DMS114 treated with DMSO at 0.1 percent for 48 hours (cell line): ENCODE data around the gene VEGFA.

Source experiments
- DNase-seq: peaks from one replicate; lab custom pipeline; 2025; ENCODE audit not compliant: unreplicated experiment; lab: John Stamatoyannopoulos, UW

Gene VEGFA

GRCh38 chr6:43769526-43770371, at the start of gene VEGFA:
Gene VEGFA, plus strand, starts transcription at chr6:43770211.
- peak; percentile 85 for DNase-seq

GRCh38 chr6:43720999-43721398, 49.0 kb upstream of the VEGFA start:
- no peak for DNase-seq

- no peak for DNase-seq
These were observed 47.0 kb upstream of the VEGFA start for GRCh38 chr6:43722920-43723545.

DNA sequence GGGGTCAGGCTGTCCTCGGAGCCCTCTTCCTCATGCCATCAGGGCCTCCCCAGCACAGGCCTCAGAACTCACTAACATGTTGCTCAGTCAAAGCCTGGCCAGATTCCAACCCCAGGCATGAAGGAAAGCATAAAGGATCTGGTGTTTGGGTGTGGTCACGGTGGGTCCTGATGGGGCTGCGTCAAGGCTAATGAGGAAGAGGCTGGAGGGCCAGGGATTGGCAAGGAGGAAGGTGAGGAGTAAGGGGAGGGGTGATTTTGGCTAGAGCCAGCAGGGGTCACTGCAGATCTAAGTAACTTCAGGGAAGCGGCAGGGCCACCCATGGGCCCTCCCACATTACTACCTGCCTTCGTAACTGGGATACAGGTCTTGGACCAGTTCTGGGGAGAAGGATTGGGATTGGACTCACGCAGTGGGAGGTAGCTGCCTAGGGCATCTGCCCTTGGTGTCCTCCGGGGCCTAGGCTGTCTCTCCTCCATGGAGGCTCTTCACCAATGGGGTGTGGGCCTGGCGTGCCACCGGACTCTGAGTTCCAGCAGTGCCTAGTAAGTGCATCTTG, 46.2 kb upstream of the VEGFA start:
- peak; percentile 19 for DNase-seq

GRCh38 chr6:43724354-43724753, 45.7 kb upstream of the VEGFA start:
- no peak for DNase-seq

DNA sequence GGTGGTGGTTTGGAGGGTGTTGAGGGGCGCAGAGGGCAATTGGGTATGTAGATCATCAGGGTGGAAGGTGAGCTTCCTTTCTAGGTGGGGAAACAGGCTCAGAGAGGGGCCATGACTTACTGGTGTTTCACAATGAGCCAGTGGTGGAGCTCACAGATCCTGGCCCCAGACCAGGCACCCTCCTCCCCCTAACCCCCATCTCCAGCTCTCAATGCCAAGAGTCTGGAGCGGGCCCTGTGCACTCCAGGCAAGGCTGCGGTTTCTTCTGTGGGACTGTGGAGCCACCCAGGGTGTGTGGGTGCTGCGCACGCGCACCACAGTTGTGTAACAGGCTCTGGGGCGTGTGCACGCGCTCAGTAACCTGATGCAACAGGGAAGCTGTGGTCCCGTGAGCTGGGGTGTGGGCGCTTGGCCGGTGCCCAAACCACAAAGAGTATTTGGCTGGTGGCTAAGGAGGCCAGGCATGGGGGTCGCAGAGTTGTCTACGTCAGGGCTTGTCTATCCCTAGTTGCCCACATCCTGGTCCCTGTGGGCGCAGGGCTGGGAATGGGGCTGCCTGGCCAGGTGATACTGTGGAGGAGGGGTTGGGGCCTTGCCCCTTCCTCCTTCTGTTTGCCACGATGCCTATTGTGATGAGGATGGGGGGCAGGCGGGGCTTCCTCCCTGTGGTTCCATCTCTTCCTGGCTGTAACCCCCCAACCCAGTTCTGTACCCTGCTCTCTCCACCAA, 44.9 kb upstream of the VEGFA start:
- no peak for DNase-seq

DNA sequence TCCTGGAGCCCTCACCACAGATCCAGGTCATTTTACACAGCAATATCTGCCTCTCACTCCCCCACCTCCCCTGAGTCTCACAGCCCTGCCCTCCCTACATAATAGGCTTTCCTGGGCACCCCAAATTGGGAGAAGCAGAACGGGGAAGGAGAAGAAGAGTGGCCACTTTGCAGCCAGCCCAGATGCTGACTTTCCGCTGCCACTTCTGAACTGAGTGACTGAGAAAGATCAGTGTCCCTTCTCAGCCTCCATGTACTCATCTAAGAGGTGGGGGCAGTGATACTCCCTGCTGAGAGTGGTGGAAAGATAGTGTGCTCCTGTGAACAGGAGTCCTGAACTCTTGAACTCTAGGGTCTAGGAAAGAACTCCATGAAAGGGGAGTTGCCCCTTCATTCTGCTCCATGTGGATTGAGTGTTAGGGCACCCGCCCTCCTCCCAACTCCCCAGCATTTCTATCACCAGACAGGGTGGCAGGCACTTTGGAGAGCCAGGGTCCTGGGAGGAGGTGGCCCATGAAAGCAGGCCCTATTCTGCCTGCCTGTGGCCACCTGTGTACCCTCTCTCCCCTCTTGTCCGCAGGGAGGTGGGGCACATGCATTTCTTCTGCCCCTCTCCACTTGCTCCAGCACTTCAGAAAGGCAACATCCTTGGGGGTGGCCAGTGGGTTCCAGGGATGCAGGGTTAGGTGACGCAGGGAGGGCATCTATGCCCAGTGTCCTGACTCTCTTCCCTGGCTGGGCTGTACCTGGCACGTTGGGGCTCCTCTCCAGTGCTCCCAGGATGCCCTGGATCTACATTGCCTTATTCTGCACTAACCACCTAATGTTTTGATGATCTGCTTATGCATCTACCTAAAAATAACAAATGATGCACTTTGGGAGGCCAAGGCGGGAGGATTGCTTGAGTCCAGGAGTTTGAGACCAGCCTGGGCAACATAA, 44.1 kb upstream of the VEGFA start:
- DNase-seq: no peak

- no peak for DNase-seq
These were observed 42.4 kb upstream of the VEGFA start for GRCh38 chr6:43727634-43728033.

- no peak for DNase-seq
These were observed 41.4 kb upstream of the VEGFA start for GRCh38 chr6:43728586-43728985.

DNA sequence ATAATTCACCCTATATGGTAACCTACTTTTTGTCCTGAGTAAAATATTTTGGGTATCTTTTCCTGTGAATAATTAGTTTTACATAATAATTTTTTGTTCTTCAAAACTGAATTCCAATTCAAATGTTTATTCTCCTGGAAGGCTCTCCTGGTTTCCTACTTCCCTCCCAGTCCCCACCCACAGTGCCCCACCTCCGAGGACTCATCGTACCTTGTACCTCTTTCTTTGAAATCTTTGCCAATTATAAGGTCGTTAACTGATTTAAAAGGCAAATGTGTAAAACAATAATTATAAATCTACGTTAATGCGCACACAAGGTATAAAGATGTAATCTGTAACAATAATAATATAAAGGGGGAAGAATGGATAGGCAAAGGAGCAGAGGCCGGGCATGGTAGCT, 40.5 kb upstream of the VEGFA start:
- no peak for DNase-seq

DNA sequence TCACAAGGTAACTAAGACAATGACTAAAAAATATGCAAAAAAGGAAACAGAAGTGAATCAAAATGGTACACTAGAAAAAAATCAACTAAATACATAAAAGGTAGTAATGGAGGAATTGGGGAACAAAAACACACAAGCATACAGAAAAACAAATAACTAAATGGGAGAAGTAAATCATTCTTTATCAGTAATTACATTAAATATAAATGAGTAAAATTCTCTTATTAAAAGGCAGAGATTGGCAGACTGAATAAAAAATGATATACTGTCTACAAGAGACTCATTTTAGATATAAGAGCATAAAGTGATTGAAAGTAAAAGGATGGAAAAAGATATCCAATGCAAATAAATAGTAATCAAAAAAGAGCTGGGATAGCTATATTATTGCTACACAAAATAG, 39.4 kb upstream of the VEGFA start:
- no peak for DNase-seq

DNA sequence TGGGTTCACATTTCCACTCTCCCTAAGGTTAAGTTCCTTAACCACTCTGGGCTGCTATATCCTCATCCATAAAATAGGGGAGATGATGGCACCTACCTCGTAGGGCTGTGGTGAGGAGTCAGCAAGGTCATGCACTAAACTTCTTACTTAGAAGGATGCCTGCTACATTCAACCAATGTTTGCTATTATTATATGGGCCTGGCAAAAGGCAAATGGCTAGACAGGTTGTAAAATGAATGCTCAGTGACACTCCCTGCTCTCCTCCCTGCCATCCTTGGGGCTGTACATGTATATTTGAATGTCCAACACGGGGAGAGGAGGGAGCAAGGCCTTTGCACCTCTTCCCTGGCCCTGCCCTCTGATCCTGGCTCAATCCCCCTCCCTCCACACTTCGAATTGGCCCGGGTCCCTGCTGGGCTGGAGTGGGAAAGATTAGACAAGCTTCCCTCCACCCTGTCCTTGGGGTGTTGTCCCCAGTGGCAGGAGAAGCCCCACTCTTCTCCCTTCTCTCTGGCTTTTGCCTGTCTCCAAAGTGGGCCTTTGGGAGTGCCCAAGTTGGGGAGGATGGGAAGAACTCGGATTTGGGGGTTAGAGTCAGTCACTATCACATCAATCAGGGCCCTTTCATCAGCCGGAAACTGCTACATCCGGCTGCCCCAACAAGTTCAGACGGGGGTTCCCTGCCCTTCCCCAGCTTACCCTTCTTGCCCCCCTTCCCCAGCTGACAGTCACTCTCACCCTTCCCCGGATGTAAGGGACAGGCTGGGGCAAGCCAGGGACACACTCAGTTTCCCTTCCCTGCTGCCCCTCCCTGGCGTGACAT, 36.3 kb upstream of the VEGFA start:
- no peak for DNase-seq

DNA sequence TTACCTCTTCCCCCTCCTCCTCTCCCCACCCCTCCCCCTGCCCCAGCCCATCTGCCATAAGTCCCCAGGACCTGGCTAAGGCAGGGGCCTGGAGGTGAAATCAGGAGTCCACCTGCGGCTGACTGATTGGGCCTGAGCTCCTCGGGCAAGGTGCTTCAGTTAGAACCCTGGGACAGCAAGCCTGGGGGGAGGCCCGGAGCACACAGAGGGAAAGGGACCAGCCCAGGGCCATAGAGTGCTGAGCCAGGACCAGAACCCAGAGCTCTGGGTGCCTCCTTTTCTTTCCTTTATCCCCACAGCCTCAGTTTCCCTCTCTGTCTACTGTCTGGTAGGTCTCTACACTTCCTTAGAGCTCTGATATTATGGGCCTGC, 35.7 kb upstream of the VEGFA start:
- no peak for DNase-seq

DNA sequence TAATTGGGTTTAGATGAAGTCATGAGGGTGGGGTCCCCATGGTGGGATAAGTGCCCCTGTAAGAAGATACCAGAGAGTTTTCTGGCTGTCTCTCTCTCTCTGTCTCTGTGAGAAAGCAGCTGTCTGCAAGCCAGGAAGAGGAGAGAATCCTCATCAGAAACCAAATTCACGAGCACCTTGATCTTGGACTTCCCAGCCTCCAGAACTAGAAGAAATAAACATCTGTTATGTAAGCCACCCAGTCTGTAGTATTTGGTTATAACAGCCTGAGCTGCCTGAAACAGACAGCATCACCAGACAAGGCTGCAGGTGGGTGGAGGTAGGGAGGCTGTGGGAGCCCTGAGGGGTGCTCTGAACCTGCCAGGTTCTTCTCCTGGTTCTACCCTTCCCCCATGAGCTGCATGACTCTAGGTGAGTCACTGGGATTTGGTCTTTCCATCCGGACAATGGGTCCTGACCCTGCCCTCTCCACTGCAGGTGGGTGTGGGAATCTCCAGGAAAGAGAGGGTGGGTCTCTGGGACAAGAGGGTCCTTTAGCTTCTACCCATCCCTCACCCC, 34.3 kb upstream of the VEGFA start:
- no peak for DNase-seq

DNA sequence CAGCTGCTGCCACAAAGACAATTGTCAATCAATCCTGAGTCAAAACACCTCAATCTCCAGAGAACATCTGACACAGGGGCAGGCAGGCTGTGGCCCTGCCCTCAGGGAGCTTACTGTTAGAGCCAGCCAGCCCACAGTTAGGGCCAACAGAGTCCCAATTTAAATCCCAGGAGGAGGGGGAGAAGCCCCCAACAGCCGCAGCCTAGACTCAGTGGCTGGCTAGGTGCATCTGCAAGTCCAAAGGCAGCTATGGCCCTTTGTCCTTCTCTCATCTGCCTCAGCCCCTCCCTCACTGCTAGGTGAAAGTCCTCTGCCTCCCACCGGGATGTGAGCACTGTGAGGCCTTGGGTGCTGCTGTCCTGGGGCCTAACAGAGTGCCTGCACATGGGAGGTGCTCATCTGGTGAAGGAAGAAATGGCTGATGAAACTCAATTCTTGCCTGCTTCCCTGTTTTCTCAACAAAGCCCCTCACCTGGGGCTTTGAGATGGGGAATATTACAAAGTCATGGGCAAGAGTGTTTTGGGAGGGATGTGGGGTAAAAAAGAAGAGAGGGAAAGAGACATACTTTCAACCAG, 33.7 kb upstream of the VEGFA start:
- DNase-seq: no peak

DNA sequence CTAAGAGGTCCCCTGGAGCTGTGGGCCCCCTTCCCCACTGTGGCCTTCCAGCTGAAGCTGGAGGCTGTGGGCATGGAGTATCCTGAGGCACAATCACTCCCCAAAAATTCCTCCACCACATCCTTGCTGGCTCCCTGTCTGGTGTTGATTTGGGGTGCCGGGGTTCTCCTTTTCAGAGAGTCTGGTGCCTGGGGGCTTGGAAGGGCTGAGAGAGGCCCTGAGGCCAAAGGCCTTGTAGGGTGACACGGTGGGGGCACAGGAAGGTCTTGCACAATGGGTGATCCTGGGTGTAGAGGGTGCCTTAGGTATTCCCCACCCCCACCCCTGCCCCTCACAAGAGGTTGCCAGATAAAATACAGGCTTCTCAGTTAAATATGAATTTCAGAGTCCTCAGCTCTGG, 33.2 kb upstream of the VEGFA start:
- DNase-seq: no peak

DNA sequence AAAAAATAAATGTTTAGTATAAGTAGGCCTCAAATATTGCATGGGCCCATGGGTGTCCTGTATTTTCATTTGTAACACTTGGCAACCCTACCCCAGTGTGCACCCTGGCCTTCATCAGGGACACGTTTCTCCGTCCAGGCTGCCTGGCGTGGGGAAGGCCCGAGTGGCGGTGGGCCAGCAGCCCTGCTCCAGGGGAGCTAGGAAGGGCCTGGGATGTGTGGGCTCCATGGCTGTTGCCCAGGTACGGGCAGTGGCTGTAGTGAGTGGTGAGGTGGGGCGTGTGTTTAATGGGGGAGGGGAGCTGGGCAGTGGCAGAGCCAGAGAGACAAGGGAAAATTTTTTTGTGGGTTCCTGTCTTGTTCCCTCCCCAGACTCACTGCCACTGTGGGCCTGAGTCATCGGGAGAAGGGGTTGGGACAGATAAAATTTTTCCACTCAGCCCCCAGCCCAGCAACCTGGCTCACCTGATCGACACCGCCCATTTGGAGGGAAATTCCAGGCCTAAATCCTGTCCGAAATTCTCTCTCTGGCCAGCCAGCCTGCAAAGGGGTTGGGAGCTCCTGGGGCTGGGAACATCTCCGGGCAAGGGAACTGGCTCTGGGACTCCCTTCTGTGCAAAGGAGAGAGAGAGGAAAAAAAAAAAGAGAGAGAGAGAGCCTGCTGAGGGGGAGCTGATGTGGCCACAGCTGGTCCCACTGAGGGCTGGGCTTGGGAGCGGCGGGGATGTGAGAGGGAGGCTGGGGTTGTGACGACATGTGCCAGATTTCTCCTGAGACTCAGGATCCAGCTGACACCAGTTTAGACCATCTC, 32.5 kb upstream of the VEGFA start:
- DNase-seq: no peak

GRCh38 chr6:43738267-43738676, 31.7 kb upstream of the VEGFA start:
- no peak for DNase-seq
